K562 (cell line): ENCODE results near the gene ANKLE1.

Experiments used
- GATAD2A ChIP-seq: fragments of 450-650 bp; IDR thresholded peaks from 2 replicates; pipeline ENCODE4 v1.6.1; 2017
- HDAC1 ChIP-seq, 2 experiments: fragments of 450-650 bp; IDR thresholded peaks; 2 replicates each; pipeline ENCODE4 v1.6.1; 2016 to 2017; ENCODE audit warnings: inconsistent platforms in 1 of 2, mild to moderate bottlenecking in 1 of 2, moderate library complexity in 1 of 2
- MXI1 ChIP-seq: IDR thresholded peaks from 2 replicates; pipeline ENCODE4 v1.6.1; 2011; ENCODE audit warnings: low read depth, mild to moderate bottlenecking, improper control_type of control experiment, low read length
- NFATC3 ChIP-seq: fragments of 450-650 bp; IDR thresholded peaks from 2 replicates; pipeline ENCODE4 v1.6.1; 2017; ENCODE audit warnings: mild to moderate bottlenecking
- NFRKB ChIP-seq: fragments of 450-650 bp; IDR thresholded peaks from 2 replicates; pipeline ENCODE4 v1.6.1; 2016; ENCODE audit warnings: low read depth
- POLR2AphosphoS5 ChIP-seq: IDR thresholded peaks from 2 replicates; pipeline ENCODE4 v1.6.1; 2011; ENCODE audit warnings: mild to moderate bottlenecking, low read depth, low read length, moderate library complexity; ENCODE audit not compliant: control insufficient read depth, insufficient read depth
- POLR3G ChIP-seq: IDR thresholded peaks from 2 replicates; pipeline ENCODE4 v1.6.1; 2011; ENCODE audit not compliant: insufficient read length, insufficient replicate concordance; ENCODE audit errors: extremely low read depth
- ZNF239 ChIP-seq: fragments of 250-450 bp; sonication (Bioruptor Pico); IDR thresholded peaks from 2 replicates; pipeline ENCODE4 v1.4.0; 2020; ENCODE audit warnings: mild to moderate bottlenecking
- ZNF766 ChIP-seq: fragments of 200-800 bp; sonication (Bioruptor generic); conservative IDR thresholded peaks from 2 replicates; pipeline ENCODE4 v1.6.1; 2016; ENCODE audit warnings: missing genetic modification characterization, missing compliant biosample characterization
- TF ChIP-seq, protein P1 (sequence below), 2 experiments: IDR thresholded peaks in 1 of 2; conservative IDR thresholded peaks in 1 of 2; 2 replicates each; pipeline ENCODE4 v1.6.1; 2016; ENCODE audit warnings: low read depth in 2 of 2, mild to moderate bottlenecking in 1 of 2, missing compliant biosample characterization in 1 of 2, missing genetic modification characterization in 1 of 2, moderate library complexity in 1 of 2

DNA sequence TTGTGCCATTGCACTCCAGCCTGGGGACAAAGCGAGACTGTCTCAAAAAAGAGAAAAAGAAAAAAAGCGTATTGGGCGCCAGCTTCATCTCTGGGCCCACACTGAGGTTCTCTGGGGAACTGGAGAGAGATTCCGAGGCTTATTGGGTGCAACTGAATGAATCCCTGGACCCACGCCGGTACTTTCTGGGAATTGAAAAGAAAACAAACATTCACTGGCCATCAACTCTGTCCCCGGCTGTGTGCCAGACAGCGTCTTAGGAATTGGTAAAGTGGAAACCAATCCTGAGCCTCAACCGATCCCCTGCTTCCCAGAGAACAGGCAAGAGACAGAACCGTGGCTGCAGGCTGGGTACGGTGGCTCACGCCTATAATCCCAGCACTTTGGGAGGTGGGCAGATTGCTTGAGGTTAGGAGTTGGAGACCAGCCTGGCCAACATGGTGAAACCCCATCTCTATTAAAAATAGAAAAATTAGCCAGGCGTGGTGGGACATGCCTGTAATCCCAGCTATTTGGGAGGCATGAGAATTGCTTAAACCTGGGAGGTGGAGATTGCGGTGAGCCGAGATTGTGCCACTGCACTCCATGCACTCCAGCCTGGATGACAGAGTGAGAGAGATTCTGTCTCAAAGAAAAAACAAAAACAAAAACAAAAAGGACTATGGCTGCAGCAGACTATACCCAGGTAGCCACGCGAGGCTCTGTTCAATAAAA, 44.3 kb downstream of the ANKLE1 start:
- TF ChIP-seq HDAC1 (IDR thresholded peaks at IDR 0.05) (no peak), POLR3G (no peak), POLR2AphosphoS5 (no peak), NFATC3 (no peak), GATAD2A (no peak), MXI1 (no peak), ZNF239 (CRISPR knock-in tag) (no peak), NFRKB (no peak), ZNF766 (CRISPR knock-in tag) (no peak)
- TF ChIP-seq, protein P1, sequence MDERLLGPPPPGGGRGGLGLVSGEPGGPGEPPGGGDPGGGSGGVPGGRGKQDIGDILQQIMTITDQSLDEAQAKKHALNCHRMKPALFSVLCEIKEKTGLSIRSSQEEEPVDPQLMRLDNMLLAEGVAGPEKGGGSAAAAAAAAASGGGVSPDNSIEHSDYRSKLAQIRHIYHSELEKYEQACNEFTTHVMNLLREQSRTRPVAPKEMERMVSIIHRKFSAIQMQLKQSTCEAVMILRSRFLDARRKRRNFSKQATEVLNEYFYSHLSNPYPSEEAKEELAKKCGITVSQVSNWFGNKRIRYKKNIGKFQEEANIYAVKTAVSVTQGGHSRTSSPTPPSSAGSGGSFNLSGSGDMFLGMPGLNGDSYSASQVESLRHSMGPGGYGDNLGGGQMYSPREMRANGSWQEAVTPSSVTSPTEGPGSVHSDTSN (CRISPR knock-in tag; IDR thresholded peaks at IDR 0.05; ENCODE audit: low read depth) = no peak
- TF ChIP-seq, protein P1 (tag; conservative IDR thresholded peaks at IDR 0.05; ENCODE audit: low read depth) = no peak
